ENCODE measurements around the gene YWHAH.
"Not testable (repeated sequence)": the region's sequence is repeated elsewhere in the genome, so short reads cannot be mapped to it uniquely, and the experiment has no call there.

YWHAH gene

DNA sequence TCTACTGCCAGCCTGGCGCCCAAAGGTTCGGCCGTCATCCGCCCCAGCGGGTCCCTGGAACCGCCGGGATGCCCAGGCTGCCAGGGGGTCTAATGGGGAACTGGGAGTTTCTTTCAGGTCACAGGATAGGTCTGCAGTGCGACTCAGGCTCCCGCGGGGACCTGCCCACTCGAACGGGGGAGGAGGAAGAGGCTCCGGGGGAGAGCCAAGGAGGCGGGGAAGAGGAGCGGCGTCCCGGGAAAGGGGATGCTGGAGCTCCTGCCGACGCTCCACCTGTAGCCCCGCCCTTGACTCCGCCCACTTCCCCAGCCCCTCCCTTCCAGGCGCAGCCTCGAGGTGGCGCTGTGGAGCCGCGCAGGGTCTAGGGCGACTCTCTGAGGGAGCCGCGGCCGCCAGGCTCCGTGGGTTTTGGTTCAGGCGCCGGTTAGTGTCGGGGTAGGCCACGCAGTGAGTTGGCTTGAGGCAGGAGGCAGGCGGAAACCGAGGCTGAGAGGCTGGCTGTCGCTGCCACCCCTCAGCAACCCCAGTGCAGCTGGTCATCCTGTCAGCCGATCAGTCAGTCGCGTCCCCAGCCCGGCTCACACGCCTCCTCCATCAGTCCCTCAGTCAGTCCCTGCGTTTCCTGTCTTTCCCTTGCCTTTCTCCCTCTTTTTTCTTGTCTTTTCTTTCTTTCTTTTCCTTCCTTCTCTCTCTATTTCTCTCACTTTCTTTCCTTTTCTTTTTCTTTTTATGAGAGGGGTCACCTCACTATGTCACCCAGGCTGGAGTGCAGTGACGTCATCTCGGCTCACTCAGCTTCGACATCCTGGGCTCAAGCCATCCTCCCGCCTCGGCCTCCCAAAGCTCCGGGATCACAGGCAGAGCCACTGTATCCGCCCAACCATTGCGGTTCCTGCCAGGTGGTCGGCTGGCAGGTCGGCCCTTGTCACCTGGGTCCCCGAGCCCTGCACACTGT, 26.4 kb downstream of the YWHAH start:
- peak; percentile 93 to 98 for DNase-seq (ENCODE audit: low spot score in 2 of 2)
- Mint-ChIP-seq H3K9me3 (no peaks in the 10 kb centered on the region), H3K27ac (peak overlapping the region; percentile 77), H3K36me3 (no peaks in the 10 kb centered on the region), H3K4me1 (peaks cover 15% of the 10 kb centered on the region), H3K27me3 (no peaks in the 10 kb centered on the region), H3K4me3 (peak overlapping the region; percentile 78)
- peak; percentile 67 for ATAC-seq (ENCODE audit: low read depth)

DNA sequence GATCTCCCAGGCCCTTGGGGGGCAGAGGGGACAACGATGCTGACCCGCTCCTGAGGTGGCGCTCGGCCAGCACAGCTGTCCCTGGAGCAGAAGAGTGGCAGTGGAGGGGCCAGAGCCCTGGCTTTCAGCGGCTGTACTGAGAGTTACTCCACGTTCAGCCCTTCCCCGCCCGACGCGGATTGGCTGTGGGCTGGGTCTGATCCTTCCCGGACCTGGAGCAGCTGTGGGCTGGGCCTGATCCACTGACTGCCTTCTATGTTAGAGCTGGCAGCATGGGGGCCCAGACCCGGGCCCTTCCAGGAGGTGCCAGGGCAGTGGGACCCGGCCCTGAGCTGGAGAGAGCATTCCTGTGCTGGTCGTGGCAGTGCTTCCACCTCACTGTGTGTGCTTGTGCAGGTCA, 27.8 kb downstream of the YWHAH start:
- Mint-ChIP-seq H3K27me3 (no peaks in the 10 kb centered on the region), H3K36me3 (no peaks in the 10 kb centered on the region), H3K4me1 (peaks cover 18% of the 10 kb centered on the region), H3K4me3 (no peak overlapping the region), H3K9me3 (no peaks in the 10 kb centered on the region), H3K27ac (no peak overlapping the region)
- no peak for DNase-seq (ENCODE audit: low spot score in 2 of 2)
- ATAC-seq (ENCODE audit: low read depth) = no peak

DNA sequence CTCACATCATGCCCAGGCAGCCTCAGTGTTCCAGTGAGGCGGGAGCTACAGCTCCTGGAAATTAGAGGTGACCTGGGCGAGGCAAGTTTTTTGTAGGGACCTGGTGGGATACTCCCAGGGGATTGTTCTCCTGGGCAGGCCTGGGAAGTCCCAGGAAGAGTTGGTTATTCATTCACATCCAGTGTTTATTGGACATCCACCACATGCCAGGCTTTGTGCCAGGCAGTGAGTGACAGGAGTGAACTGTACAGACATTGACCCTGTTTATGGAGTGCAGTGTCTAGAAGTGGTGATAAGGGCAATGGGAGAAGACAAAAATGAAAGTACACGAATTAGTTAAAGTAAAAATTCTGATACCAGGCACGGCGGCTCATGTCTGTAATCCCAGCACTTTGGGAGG, 29.4 kb downstream of the YWHAH start:
- peaks cover 26% of the 10 kb centered on the region for H3K4me1 Mint-ChIP-seq
- no peak overlapping the region for H3K27ac Mint-ChIP-seq
- H3K36me3 Mint-ChIP-seq = no peaks in the 10 kb centered on the region
- H3K27me3 Mint-ChIP-seq = no peaks in the 10 kb centered on the region
- DNase-seq (ENCODE audit: low spot score in 2 of 2) (no peak), ATAC-seq (ENCODE audit: low read depth) (no peak)
- H3K9me3 Mint-ChIP-seq = no peaks in the 10 kb centered on the region
- H3K4me3 Mint-ChIP-seq = no peak overlapping the region

- H3K36me3 Mint-ChIP-seq = no peaks in the 10 kb centered on the region
- H3K27ac Mint-ChIP-seq = peak overlapping the region; percentile 3
- DNase-seq (ENCODE audit: low spot score in 2 of 2) = peak; percentile 68 to 75
- no peak overlapping the region for H3K4me3 Mint-ChIP-seq
- peak; percentile 89 for ATAC-seq (ENCODE audit: low read depth)
- H3K27me3 Mint-ChIP-seq = peaks cover 2% of the 10 kb centered on the region
- peaks cover 11% of the 10 kb centered on the region for H3K4me1 Mint-ChIP-seq
- no peaks in the 10 kb centered on the region for H3K9me3 Mint-ChIP-seq
Observed at GRCh38 chr22:31977141-31977841, 33.0 kb downstream of the YWHAH start.

DNA sequence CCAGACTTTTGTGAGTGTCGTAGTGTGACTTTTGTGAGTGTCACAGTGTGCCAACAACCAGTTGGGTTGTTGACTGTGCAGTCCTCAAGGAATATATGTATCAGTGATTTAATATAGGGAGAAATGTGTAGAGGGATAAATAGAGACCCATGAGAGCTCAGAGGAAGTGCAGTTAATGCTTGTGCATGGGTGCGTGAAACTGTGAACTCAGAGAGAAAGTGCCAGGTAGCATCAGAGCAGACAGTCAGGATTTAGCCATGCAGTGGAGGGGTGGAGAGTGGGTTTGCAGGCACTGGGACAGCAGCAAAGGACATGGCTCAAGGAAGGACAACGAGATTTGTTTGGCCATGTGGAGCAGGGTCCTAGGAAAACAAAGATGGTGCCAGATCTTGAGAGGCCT, 33.6 kb downstream of the YWHAH start:
- peak overlapping the region; percentile 3 for H3K27ac Mint-ChIP-seq
- H3K4me1 Mint-ChIP-seq = peaks cover 11% of the 10 kb centered on the region
- H3K27me3 Mint-ChIP-seq = peaks cover 2% of the 10 kb centered on the region
- no peak for ATAC-seq (ENCODE audit: low read depth)
- H3K36me3 Mint-ChIP-seq = no peaks in the 10 kb centered on the region
- DNase-seq (ENCODE audit: low spot score in 2 of 2) = no peak
- no peaks in the 10 kb centered on the region for H3K9me3 Mint-ChIP-seq
- H3K4me3 Mint-ChIP-seq = no peak overlapping the region

DNA sequence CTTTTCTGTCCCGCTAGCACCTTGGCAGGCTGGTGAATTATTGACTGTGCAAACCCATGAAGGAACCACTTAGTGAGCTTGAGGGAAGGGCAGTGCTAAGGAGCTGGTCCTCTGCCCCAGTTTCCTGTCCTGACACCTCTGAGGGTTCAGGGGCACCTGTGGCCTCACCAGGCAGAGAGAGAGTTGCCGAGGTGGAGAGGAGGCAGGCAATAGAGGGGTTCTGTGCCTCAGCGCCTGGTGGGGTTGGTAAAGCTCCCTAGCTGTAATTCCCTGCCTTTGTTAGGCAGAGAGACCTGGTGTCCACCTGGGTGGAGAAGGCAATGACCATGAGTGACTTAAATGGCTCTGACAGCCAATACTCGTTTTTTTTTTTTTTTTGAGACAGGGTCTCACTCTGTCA, 36.3 kb downstream of the YWHAH start:
- Mint-ChIP-seq H3K4me1 (peaks cover 11% of the 10 kb centered on the region), H3K9me3 (no peaks in the 10 kb centered on the region), H3K27me3 (peaks cover 4% of the 10 kb centered on the region), H3K27ac (no peak overlapping the region), H3K36me3 (no peaks in the 10 kb centered on the region), H3K4me3 (no peak overlapping the region)
- no peak for DNase-seq (ENCODE audit: low spot score in 2 of 2)
- no peak for ATAC-seq (ENCODE audit: low read depth)

DNA sequence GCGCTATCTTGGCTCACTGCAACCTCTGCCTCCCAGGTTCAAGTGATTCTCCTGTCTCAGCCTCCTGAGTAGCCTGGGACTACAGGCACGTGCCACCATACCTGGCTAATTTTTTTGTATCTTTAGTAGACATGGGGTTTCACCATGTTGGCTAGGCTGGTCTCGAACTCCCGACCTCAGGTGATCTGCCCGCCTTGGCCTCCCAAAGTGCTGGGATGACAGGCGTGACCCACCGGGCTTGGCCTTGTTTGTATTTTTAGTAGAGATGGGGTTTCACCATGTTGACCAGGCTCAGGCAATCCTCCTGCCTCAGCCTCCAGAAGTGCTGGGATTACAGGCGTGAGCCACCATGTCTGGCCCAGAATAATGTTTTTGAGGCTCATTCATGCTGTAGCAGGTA, 37.6 kb downstream of the YWHAH start:
- H3K27me3 Mint-ChIP-seq; H3K9me3 Mint-ChIP-seq; DNase-seq (ENCODE audit: low spot score in 2 of 2); ATAC-seq (ENCODE audit: low read depth); H3K36me3 Mint-ChIP-seq; H3K4me3 Mint-ChIP-seq; H3K27ac Mint-ChIP-seq: not testable (repeated sequence)
- peaks cover 11% of the 10 kb centered on the region for H3K4me1 Mint-ChIP-seq

DNA sequence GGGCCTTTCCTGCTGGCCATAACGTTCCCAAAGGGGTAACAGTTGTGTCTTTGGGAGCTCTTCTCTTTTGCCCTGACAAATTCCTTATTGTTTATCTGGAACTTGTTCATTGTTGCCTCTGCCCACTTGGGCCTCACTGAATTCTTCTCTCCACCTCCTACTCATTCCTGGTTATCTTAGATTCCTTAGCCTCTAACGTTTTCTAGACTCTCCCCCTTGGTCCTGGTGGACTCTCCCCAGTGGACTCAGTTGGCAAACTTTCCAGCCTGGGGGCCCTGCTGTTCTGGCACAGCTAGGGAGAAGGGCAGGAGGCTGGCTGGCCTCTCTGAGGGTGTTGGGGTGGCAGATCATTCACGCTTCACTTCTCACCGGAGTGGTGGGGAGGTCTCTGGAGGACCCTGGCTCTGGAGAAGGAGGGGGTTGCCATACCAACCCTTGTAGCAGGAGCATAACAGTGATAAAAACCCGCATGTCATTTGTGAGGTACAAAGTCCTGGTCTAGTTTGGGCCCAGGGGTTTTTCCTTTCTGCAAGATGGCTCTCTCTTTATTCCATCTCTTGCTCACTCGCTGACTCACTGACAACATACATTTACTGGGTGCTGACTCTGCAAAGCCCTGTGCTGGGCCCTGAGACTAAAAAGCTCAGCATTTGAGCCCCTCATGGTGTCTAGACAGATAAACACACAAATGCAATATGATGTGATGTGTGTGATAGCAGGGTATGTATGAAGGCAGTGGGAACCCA, 39.7 kb downstream of the YWHAH start:
- DNase-seq (ENCODE audit: low spot score in 2 of 2) (no peak), ATAC-seq (ENCODE audit: low read depth) (no peak)
- Mint-ChIP-seq H3K4me3 (no peak overlapping the region), H3K27me3 (peaks cover 6% of the 10 kb centered on the region), H3K9me3 (no peaks in the 10 kb centered on the region), H3K4me1 (no peaks in the 10 kb centered on the region), H3K36me3 (no peaks in the 10 kb centered on the region), H3K27ac (no peak overlapping the region)

DNA sequence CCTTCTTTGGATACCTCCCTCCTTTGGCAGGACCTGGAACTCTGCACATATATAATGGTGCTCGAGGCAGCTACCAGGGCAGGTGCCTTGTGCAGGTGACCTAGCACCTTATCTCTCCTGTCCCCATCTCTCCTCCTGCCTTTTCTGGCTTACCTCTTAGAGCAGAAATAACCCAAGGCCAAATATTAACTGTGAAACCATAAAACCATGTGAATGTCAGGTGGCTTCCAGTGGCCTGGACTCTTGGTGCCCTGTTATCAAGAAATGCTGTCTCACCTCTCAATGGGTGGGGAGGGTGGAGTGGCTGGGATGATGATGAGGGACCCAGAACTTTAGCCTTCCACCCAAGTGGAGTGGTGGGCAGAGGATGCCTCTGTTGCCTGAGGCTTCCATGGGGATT, 42.9 kb downstream of the YWHAH start:
- no peak overlapping the region for H3K27ac Mint-ChIP-seq
- no peak overlapping the region for H3K4me3 Mint-ChIP-seq
- no peaks in the 10 kb centered on the region for H3K4me1 Mint-ChIP-seq
- DNase-seq (ENCODE audit: low spot score in 2 of 2) (no peak), ATAC-seq (ENCODE audit: low read depth) (no peak)
- H3K9me3 Mint-ChIP-seq = no peaks in the 10 kb centered on the region
- no peaks in the 10 kb centered on the region for H3K36me3 Mint-ChIP-seq
- peaks cover 9% of the 10 kb centered on the region for H3K27me3 Mint-ChIP-seq

DNA sequence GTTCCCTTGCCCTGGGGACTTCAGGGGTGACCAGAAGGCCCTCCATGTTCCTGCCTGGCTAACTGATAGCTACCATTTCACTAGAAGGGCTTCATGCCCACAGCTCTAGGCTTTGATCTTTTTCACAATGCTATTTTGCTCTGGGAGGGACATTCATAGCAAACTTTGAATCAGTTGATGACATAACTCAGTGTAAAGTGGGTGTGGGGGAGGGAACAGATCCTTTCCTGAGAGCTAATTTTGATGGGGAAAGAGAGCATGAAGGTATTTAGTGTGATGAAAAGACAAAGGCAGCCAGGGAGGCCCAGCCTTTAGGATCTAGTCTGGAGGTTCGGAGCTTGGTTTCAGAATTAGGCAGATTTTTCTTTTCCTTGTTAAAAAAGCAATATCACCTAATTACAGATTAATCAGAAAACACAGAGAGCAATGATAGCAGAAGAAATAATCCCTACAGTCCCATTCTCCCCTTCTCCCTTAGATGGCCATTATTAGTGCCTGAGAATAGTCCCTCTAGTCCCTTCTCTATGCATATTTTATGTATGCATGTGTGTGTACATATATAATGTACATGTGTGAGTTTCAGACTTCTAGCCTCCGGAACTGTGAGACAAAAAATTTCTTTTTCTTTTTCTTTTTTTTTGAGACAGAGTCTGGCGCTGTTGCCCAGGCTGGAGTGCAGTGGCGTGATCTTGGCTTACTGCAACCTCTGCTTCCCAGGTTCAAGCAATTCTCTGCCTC, 46.9 kb downstream of the YWHAH start:
- Mint-ChIP-seq H3K27ac (no peak overlapping the region), H3K4me1 (no peaks in the 10 kb centered on the region), H3K27me3 (peaks cover 9% of the 10 kb centered on the region), H3K4me3 (no peak overlapping the region), H3K9me3 (no peaks in the 10 kb centered on the region), H3K36me3 (no peaks in the 10 kb centered on the region)
- DNase-seq (ENCODE audit: low spot score in 2 of 2) (no peak), ATAC-seq (ENCODE audit: low read depth) (no peak)

GRCh38 chr22:31995046-31995445, 50.7 kb downstream of the YWHAH start:
- Mint-ChIP-seq H3K36me3 (no peaks in the 10 kb centered on the region), H3K4me1 (no peaks in the 10 kb centered on the region), H3K27me3 (peaks cover 15% of the 10 kb centered on the region), H3K4me3 (no peak overlapping the region), H3K27ac (no peak overlapping the region), H3K9me3 (no peaks in the 10 kb centered on the region)
- ATAC-seq (ENCODE audit: low read depth) (no peak), DNase-seq (ENCODE audit: low spot score in 2 of 2) (no peak)

DNA sequence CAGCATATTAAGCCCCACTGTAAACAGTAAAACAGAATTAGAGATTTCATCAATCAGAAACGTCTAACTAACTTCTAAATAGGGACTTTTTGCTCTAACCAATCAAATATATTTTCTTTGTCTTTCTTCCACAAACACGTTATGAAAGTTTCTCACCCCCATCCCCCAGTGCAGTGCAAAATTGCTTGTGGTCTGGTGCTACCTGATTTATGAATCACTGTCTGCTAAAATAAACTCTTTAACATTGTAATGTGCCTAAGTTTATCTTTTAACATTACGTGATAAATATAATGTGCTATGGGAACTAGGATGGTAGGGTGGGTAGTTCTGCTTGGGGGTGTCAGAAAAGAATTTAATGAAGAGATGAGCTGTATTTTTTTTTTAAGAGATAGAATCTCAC, 51.5 kb downstream of the YWHAH start:
- ATAC-seq (ENCODE audit: low read depth) (no peak), DNase-seq (ENCODE audit: low spot score in 2 of 2) (no peak)
- Mint-ChIP-seq H3K27me3 (peaks cover 14% of the 10 kb centered on the region), H3K9me3 (no peaks in the 10 kb centered on the region), H3K4me3 (no peak overlapping the region), H3K27ac (no peak overlapping the region), H3K36me3 (no peaks in the 10 kb centered on the region), H3K4me1 (no peaks in the 10 kb centered on the region)

DNA sequence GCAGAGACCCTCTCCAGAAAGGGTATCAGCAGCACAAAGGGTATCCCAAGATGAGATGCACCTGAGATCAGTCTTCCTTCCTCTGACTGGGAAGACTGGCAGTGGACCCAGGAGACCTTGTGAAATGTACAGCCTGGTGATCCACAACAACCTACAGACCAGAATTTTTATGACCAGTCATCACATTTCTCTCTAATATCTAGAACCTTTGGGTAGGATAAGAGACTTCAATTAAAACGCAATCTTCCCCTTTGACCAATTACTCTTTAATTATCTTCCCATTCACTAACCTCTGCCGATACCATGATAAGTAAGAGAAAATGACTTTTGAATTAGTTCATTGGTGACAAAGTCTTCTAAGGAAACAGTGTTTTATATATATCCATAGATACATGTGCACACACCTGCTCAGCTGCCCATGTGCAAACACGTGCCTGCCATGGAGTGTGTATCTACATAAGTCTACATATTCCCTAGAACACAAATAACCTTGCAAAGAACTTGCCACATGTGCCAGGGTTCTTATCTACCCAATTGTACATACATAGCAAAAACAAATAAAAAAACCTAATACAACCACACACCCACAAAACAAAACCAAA, 54.5 kb downstream of the YWHAH start:
- Mint-ChIP-seq H3K36me3 (no peaks in the 10 kb centered on the region), H3K27ac (no peak overlapping the region), H3K27me3 (peaks cover 17% of the 10 kb centered on the region), H3K4me1 (no peaks in the 10 kb centered on the region), H3K9me3 (peaks cover 1% of the 10 kb centered on the region), H3K4me3 (no peak overlapping the region)
- DNase-seq (ENCODE audit: low spot score in 2 of 2) (no peak), ATAC-seq (ENCODE audit: low read depth) (no peak)
